AG09319 (cell line): ENCODE data around the gene KCND3.
A peak's percentile ranks its signal among the peaks of the same experiment; 100 is the strongest.

Experiments used
- DNase-seq: peaks from one replicate; pipeline ENCODE4 v3.0.0-alpha.2; 2010; ENCODE audit warnings: low read depth; ENCODE audit errors: extremely low read depth
- TF ChIP-seq, protein P1 (sequence below): IDR thresholded peaks from 2 replicates; pipeline ENCODE4 v1.5.1; 2011; ENCODE audit warnings: low read depth, mild to moderate bottlenecking, inconsistent platforms, low read length, moderate library complexity

KCND3 gene

DNA sequence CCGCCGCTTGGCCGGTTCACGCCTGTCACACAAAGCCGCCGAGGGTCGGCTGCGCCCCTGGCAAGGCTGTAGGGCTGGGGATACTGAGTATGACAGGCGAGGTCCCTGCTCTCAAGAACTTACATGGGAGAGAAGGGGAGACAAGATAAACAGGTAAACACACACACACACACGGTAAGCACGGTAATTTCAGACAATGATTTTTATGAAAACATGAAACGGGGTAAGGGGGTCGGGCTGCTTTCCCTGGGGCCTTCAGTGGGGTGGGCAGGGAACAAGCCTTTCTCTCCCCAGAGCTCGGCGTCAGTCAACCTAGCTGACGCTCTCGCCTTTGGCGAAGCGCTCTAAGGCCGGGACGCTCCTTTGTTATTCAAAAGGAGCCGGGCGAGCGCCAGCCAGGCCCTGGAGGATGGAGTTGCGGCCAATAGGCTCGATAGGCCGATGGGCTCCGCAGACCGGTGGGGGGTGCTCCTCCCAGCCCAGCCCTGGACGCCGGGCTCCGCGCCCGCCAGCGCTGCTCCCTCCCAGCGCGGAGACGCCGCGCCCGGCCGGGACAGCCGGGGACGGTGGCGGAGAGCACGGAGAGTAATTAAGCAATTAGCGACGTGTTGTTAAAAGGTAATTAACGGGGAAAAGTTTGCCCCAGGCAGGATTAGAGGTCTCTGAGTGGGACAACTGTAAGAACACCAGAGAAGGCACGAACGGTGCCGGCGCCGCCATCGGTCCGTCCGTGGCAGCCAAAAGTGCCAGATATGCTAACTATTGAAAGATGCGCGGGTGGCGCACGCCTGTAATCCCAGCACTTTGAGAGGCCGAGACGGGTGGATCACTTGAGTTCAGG lies 249.3 kb downstream of the KCND3 start:
- no peak for DNase-seq
- TF ChIP-seq, protein P1, sequence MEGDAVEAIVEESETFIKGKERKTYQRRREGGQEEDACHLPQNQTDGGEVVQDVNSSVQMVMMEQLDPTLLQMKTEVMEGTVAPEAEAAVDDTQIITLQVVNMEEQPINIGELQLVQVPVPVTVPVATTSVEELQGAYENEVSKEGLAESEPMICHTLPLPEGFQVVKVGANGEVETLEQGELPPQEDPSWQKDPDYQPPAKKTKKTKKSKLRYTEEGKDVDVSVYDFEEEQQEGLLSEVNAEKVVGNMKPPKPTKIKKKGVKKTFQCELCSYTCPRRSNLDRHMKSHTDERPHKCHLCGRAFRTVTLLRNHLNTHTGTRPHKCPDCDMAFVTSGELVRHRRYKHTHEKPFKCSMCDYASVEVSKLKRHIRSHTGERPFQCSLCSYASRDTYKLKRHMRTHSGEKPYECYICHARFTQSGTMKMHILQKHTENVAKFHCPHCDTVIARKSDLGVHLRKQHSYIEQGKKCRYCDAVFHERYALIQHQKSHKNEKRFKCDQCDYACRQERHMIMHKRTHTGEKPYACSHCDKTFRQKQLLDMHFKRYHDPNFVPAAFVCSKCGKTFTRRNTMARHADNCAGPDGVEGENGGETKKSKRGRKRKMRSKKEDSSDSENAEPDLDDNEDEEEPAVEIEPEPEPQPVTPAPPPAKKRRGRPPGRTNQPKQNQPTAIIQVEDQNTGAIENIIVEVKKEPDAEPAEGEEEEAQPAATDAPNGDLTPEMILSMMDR, result no peak; the same call in 1 of the 2 replicates

DNA sequence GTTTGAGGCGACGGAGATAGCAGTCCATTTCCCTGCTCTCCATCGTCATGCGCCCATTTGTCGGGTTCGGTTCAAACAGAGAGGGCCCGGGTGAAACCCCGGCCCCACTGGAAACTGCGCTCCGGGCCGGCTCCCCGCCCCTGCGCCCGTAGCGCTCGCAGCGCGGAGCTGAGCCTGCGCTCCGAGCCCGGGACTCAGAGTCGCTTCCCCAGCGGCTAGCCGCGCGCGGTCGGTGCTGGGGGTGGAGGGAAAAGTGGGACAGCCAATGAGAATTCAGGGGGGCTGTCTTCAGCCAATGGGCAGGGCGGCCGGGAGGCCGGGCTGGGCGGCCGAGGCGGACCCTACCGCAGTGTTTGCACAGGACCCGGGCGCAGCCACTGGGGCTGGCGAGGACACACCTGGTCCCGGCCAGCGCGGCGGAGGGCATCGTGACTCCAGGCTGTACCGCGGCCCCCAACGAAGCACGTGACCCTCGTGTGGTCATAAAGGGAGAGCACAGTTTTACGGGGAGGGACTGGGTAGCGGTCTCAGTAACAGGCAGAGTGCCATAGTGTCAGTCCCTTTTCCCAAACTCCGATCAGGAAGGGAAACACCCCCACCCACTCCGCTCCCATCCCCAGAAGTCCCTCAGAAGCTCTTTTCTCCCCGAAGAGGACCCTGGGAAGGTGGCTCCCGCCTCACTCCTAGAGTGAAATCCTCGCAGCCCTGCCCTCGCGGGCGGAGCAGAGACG lies 250.1 kb downstream of the KCND3 start, which contains the start of gene INKA2:
Gene INKA2, minus strand, starts transcription at position 202 of the 731 bp plus-strand sequence. Its CDS starts 153 bp downstream, at position 49.
- peak; percentile 30 for DNase-seq
- TF ChIP-seq, protein P1, result no peak; the same call in 1 of the 2 replicates

DNA sequence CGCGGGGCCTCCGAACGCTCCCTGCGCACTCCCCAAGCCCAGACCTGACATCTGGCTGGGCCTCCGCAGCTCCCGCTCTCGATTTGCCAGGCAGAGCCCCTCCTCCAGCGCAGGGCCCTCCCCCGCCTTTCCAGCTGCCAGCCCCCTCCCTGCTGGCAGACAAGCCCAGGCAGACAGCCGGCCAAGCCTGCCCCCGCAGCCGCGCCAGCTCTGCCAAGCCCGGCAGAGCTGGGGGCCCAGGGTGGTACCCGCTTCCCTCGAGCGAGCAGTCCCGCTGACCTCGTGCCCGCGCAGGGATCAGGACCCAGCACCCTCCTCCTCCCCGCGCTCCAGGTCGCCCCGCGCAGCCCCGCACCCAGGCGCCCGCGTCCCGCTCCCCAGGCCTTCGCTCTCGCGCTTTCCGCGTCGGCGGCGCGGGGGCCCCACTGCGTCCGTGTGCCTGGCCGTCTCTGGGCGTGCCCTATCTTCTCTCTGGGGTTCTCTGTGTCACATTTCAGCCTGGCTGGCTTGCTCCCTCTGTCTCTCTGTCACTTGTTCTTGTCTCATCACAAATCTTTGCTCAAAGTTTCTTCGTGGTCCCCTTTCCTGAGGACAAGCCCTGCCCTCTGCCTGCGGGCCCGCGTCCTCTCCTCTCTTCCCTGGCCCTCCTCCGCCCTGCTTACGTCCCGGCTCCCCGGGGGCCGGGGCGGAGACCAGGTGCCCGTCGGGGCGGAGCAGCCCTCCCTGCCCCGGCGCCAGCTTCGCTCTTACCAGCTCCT lies 250.9 kb downstream of the KCND3 start:
- TF ChIP-seq, protein P1, result no peak
- no peak for DNase-seq

DNA sequence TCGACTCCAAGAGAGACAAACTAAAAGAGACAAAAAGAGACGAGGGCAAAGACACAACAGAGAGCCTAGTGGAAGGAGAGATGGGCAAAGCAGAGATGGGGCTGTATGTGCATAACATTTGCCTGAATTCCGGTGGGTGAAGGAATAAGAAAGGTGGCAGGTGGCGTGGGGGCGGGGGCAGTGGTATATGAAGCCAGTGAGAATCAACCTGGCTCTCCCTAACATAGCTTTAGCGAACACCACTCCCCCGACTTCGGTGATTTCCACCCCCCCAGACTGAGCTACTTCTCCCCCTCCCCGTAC lies 251.4 kb downstream of the KCND3 start:
- no peak for DNase-seq
- TF ChIP-seq, protein P1, result no peak

DNA sequence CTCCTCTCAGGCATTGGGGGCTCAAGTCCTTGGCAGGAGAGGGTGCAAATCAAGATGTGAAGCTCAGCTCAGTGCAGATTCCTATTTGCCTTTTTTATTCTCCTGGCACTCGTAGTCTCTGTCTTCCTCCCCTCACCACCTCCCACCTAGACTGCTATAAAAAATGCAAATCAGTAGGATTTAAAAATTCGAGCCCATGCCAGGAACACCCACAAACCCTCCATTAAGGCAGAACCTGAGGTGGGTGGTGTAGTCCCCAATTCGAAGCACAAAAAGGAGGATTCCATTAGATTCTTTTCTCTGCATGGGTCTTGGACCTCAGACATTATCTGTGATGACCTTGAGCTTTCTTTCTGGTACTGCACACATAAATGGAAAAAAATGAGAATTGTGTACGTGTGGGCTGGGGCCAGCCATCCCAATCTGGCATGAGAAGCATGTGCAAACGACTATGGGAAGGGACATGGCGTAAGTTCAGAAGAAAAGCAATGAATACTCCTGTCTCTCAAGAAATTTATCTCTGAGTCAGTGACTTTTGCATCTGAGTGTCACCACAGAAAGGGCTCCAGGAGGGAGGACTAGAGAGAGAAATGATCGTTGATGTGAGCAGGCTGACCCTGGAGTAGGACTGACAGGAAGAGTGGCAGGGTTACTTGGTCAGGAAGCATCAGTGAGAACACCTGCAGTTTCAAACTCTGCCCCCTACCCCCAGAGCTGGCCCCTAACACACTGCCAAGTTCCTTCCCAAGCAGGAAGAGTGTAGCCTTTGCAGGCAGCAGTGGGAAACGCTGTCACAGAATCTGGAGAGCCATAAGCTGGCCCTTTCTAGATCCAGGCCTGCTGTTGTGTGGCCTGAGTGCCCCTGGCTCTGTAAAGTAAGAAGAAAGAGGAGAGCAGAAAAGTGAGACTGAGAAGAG lies 252.0 kb downstream of the KCND3 start:
- TF ChIP-seq, protein P1, result no peak
- DNase-seq, result no peak

DNA sequence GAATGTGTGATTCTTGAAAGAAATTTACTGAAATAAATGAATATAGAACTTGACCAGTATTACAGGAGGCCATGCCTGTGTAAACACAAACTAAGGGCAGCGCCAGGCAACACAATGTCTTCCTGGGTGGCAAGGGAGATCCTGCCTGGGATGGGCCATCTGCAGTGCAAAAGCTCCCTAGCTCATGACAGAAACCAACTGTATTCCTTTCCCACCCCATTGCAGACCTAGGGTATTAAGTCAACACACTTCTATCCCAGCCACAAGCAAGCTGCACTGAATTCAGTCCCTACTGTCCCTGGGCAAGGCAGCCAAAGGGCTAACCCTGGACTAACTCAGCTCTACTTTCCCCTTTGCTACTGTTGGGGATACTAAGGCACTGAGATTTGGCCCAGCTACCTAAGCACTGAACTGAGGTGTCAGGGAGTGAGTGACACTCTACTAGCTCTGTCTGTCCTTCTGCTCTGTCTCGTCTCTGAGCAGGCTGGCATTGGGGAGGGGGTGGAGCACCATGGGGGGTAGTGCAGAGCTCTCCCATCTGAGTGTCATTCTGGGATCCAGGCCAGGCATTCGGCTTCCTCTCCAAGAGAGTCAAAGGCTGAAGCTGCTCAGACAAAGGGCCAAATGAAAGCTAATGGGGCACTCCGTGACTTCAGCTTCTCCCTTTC lies 252.8 kb downstream of the KCND3 start:
- DNase-seq, result no peak
- TF ChIP-seq, protein P1, result no peak
